ENCODE measurements around the gene TBC1D5. TPM values are rescaled to one million over a fixed set of nuclear protein-coding genes. Genes with fewer than 3 reads are reported as not detected.

Gene TBC1D5
- total and polyA plus RNA-seq, 5 donors from 2014 or later, result 27.6 to 61.6 (median 36.4) TPM

DNA sequence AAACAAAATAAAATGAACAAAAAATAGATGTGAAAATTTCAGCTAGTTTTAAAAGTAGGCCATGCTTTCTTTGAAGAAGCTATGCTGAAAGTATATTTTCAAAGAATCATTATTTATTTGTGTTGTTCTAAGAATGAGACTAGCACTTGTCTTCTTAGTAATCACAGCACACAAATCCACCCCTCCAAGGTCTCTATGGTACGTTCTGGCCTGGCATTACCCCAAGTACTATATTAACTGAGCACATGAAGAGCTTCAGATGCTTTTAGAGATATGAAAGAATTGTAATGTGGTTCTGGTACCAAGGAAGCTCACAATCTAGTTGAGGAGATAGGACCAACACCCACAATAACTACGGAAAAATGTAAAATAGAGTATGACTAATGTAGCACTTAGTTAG, 441.2 kb downstream of the TBC1D5 start:
- Mint-ChIP-seq H3K27me3 (no peaks in the 10 kb centered on the region), H3K9me3 (no peaks in the 10 kb centered on the region), H3K4me3 (no peak overlapping the region), H3K4me1 (peaks cover 5 to 14% (median 10%) of the 10 kb centered on the region in 4 donors), H3K36me3 (peaks cover 12% of the 10 kb centered on the region), H3K27ac (no peak overlapping the region)
- no peaks in the 10 kb centered on the region for H3K9me3 ChIP-seq (ENCODE audit: control insufficient read depth in 2 of 2, low read length in 2 of 2)
- H3K27ac ChIP-seq (ENCODE audit: insufficient read depth, low read length, poor library complexity, severe bottlenecking), result no peak overlapping the region
- peaks cover 12% of the 10 kb centered on the region for H3K4me1 ChIP-seq (ENCODE audit: control insufficient read depth, insufficient read depth, low read length, poor library complexity, severe bottlenecking)
- ATAC-seq (ENCODE audit: low read depth in 2 of 2) (peak; percentile 70 to 74), DNase-seq (peak in 1 of 3 donors; percentile 84)
- H3K27me3 ChIP-seq (ENCODE audit: control insufficient read depth, insufficient read depth, low read length), result no peaks in the 10 kb centered on the region
- H3K36me3 ChIP-seq (ENCODE audit: control insufficient read depth, insufficient read depth, low read length), result no peaks in the 10 kb centered on the region
- peak overlapping the region; percentile 26 for H3K4me3 ChIP-seq (ENCODE audit: low read depth, low read length)

DNA sequence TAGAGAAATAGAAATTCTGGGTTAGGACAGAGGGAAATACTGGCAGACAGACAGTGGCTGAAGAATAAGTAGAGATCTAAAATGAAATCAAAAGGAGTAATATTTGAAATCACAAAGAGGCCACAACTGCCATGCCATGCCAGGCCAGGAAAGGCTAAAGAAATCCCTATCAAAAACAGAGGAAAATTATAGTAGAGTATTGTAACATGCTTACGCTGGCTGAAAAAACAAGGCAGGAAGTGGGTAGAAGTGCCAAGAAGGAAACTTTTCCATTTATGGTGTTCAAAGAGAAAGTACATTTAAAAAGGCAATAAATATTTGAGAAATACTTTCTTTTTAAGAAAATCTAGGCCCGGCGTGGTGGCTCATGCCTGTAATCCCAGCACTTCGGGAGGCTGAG, 442.0 kb downstream of the TBC1D5 start:
- Histone ChIP-seq H3K27ac (ENCODE audit: insufficient read depth, low read length, poor library complexity, severe bottlenecking) (no peak overlapping the region), H3K4me3 (ENCODE audit: low read depth, low read length) (peak overlapping the region; percentile 62), H3K4me1 (ENCODE audit: control insufficient read depth, insufficient read depth, low read length, poor library complexity, severe bottlenecking) (peaks cover 12% of the 10 kb centered on the region), H3K27me3 (ENCODE audit: control insufficient read depth, insufficient read depth, low read length) (no peaks in the 10 kb centered on the region), H3K36me3 (ENCODE audit: control insufficient read depth, insufficient read depth, low read length) (no peaks in the 10 kb centered on the region), H3K9me3 (ENCODE audit: control insufficient read depth in 2 of 2, low read length in 2 of 2) (no peaks in the 10 kb centered on the region)
- Mint-ChIP-seq H3K4me1 (peaks cover 8 to 17% (median 10%) of the 10 kb centered on the region in 4 donors), H3K27me3 (no peaks in the 10 kb centered on the region), H3K9me3 (no peaks in the 10 kb centered on the region), H3K4me3 (peak overlapping the region; percentile 32 to 72 (median 64)), H3K36me3 (peaks cover 12% of the 10 kb centered on the region), H3K27ac (peak overlapping the region; percentile 37 to 80 (median 79))
- peak in 1 of 3 donors; percentile 56 for DNase-seq
- peak in 1 of 2 donors; percentile 48 for ATAC-seq (ENCODE audit: low read depth in 2 of 2)

DNA sequence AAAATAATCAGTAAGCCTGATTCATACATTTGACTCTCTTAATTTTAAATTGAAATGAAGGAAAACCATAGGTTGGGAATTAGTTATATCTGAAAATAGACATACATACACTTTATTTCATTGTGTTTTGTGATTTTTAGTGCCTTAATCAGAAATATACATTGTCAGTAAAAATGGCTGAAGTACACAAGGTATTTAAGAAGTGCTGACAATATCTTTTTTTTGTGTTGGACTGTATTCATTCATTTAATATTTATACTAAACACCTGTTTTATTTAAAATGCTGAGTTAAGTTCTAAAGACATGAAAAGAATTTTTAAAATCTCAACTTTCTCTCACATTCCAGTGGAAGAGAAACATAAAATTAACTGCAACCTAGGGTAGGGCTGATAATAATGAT, 444.4 kb downstream of the TBC1D5 start:
- no peak for DNase-seq
- no peaks in the 10 kb centered on the region for H3K9me3 ChIP-seq (ENCODE audit: control insufficient read depth in 2 of 2, low read length in 2 of 2)
- Mint-ChIP-seq H3K4me1 (peaks cover 8 to 17% (median 15%) of the 10 kb centered on the region in 4 donors), H3K4me3 (no peak overlapping the region), H3K9me3 (no peaks in the 10 kb centered on the region), H3K27ac (peak overlapping the region in 2 of 3 donors; percentile 7 to 12), H3K27me3 (no peaks in the 10 kb centered on the region), H3K36me3 (peaks cover 8% of the 10 kb centered on the region)
- no peaks in the 10 kb centered on the region for H3K36me3 ChIP-seq (ENCODE audit: control insufficient read depth, insufficient read depth, low read length)
- no peaks in the 10 kb centered on the region for H3K27me3 ChIP-seq (ENCODE audit: control insufficient read depth, insufficient read depth, low read length)
- H3K4me3 ChIP-seq (ENCODE audit: low read depth, low read length), result no peak overlapping the region
- H3K4me1 ChIP-seq (ENCODE audit: control insufficient read depth, insufficient read depth, low read length, poor library complexity, severe bottlenecking), result peaks cover 12% of the 10 kb centered on the region
- H3K27ac ChIP-seq (ENCODE audit: insufficient read depth, low read length, poor library complexity, severe bottlenecking), result no peak overlapping the region
- no peak for ATAC-seq (ENCODE audit: low read depth in 2 of 2)

DNA sequence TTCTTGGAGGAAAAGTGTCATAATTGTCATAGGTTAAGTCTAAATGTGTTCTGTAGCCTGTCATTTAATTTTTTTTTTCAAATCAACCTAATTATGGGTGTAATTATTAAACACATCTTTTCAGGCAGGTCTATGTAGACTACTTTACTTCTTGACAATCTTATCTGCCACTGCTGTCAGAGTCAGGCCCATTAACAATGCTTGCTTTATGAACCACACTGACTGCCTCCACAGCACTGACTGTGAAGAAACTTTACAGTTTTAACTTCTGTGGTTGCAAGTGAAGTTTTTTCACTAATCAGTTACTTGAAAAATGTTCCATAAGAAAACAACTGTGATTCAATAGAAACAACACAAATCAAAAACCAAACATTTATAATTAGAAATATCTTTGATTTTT, 449.9 kb downstream of the TBC1D5 start:
- H3K27ac ChIP-seq (ENCODE audit: insufficient read depth, low read length, poor library complexity, severe bottlenecking), result no peak overlapping the region
- Mint-ChIP-seq H3K9me3 (no peaks in the 10 kb centered on the region), H3K36me3 (peaks cover 20% of the 10 kb centered on the region), H3K4me3 (no peak overlapping the region), H3K4me1 (peaks cover 0 to 15% (median 7%) of the 10 kb centered on the region in 4 donors), H3K27me3 (no peaks in the 10 kb centered on the region), H3K27ac (no peak overlapping the region)
- peaks cover 4% of the 10 kb centered on the region for H3K36me3 ChIP-seq (ENCODE audit: control insufficient read depth, insufficient read depth, low read length)
- ATAC-seq (ENCODE audit: low read depth in 2 of 2) (no peak), DNase-seq (no peak)
- H3K4me3 ChIP-seq (ENCODE audit: low read depth, low read length), result no peak overlapping the region
- no peaks in the 10 kb centered on the region for H3K9me3 ChIP-seq (ENCODE audit: control insufficient read depth in 2 of 2, low read length in 2 of 2)
- no peaks in the 10 kb centered on the region for H3K4me1 ChIP-seq (ENCODE audit: control insufficient read depth, insufficient read depth, low read length, poor library complexity, severe bottlenecking)
- no peaks in the 10 kb centered on the region for H3K27me3 ChIP-seq (ENCODE audit: control insufficient read depth, insufficient read depth, low read length)

DNA sequence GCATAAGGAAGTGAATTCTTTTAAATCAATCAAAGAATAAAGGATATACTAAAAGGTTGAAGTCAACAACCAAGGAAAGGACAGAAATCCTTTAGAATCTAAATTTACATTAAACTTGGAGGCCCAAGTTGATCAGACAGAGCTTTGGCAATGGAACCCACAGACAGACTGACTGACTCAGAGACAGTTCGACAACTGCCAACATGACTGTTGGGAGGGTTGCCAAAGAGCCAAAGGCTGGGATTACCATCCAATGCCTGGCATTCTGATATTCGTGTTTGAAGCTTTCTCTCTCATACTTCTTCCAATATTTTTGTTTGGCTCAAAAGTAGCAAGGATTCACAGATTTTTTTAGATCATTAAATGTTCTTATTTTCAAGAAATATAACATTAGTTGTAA, 451.5 kb downstream of the TBC1D5 start:
- ATAC-seq (ENCODE audit: low read depth in 2 of 2) (no peak), DNase-seq (no peak)
- Histone ChIP-seq H3K27ac (ENCODE audit: insufficient read depth, low read length, poor library complexity, severe bottlenecking) (no peak overlapping the region), H3K4me3 (ENCODE audit: low read depth, low read length) (no peak overlapping the region), H3K27me3 (ENCODE audit: control insufficient read depth, insufficient read depth, low read length) (no peaks in the 10 kb centered on the region), H3K9me3 (ENCODE audit: control insufficient read depth in 2 of 2, low read length in 2 of 2) (no peaks in the 10 kb centered on the region), H3K36me3 (ENCODE audit: control insufficient read depth, insufficient read depth, low read length) (peaks cover 4% of the 10 kb centered on the region), H3K4me1 (ENCODE audit: control insufficient read depth, insufficient read depth, low read length, poor library complexity, severe bottlenecking) (no peaks in the 10 kb centered on the region)
- H3K9me3 Mint-ChIP-seq, result no peaks in the 10 kb centered on the region
- no peak overlapping the region for H3K27ac Mint-ChIP-seq
- peaks cover 0 to 15% (median 6%) of the 10 kb centered on the region in 4 donors for H3K4me1 Mint-ChIP-seq
- peaks cover 17% of the 10 kb centered on the region for H3K36me3 Mint-ChIP-seq
- no peak overlapping the region for H3K4me3 Mint-ChIP-seq
- H3K27me3 Mint-ChIP-seq, result no peaks in the 10 kb centered on the region

DNA sequence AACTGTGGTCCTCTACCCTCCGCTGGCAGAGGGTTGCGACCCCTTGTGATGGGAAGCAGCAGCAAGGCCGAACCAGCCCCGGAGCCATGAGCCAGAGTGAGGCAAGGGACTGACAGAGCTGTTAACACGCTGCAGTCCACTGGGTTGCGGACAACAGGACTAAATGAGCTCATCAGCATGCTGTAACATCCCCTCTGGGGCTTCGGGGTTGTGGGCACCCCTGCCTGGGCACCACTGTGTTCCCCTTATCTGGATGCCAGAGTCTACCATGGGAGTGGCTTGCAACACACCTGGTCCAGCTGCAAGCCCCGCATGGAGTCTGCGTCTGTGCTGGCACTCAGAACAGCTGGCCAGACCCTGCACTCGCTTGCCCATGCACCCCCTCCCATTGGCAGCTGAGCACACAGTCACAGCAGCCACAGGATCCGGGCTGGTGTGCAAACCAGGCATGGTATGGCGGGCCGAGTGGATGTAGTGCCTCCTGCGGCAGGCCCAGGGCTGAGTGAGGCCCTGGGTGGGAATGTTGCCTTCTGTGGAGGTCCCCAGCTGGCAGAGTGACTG, 453.5 kb downstream of the TBC1D5 start:
- H3K27me3 ChIP-seq (ENCODE audit: control insufficient read depth, insufficient read depth, low read length), result no peaks in the 10 kb centered on the region
- no peak overlapping the region for H3K27ac Mint-ChIP-seq
- H3K4me3 ChIP-seq (ENCODE audit: low read depth, low read length), result no peak overlapping the region
- peaks cover 4% of the 10 kb centered on the region for H3K36me3 ChIP-seq (ENCODE audit: control insufficient read depth, insufficient read depth, low read length)
- no peaks in the 10 kb centered on the region for H3K4me1 ChIP-seq (ENCODE audit: control insufficient read depth, insufficient read depth, low read length, poor library complexity, severe bottlenecking)
- ATAC-seq (ENCODE audit: low read depth in 2 of 2) (no peak), DNase-seq (no peak)
- no peak overlapping the region for H3K4me3 Mint-ChIP-seq
- H3K4me1 Mint-ChIP-seq, result peaks cover 0 to 10% (median 0%) of the 10 kb centered on the region in 4 donors
- H3K9me3 ChIP-seq (ENCODE audit: control insufficient read depth in 2 of 2, low read length in 2 of 2), result no peaks in the 10 kb centered on the region
- H3K9me3 Mint-ChIP-seq, result no peaks in the 10 kb centered on the region
- H3K36me3 Mint-ChIP-seq, result peaks cover 17% of the 10 kb centered on the region
- no peak overlapping the region for H3K27ac ChIP-seq (ENCODE audit: insufficient read depth, low read length, poor library complexity, severe bottlenecking)
- H3K27me3 Mint-ChIP-seq, result no peaks in the 10 kb centered on the region

DNA sequence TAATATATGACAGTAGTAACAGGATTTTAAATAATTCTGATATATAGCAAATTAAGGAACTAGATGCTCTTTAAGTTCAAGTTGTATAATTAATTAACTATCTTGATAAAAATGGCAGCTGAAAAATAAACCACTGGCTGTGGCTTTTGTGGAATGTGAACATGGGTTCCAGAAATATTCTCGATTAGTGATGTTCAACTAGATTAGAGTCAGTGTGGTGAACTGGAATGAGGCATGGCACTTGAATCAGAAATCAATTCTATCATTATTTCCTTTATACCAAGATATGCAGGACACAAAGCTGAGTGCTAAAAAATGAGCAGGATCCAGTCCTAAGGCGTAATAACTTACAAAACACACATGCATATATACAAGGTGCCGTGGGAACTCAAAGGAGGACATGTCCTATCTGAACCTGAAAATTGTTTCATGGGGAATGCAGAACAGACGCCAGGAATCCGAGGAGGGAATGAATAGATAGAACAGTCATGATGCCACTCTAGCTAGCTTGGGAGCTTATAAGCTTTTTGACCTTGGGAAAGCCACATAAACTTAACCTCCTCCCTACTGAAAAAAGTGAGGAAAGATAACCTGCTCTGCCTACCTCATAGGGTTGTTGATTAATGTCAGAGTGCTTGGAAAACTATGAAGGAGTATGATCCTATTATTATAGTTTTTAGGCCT, 455.3 kb downstream of the TBC1D5 start:
- Mint-ChIP-seq H3K4me1 (peaks cover 0 to 5% (median 0%) of the 10 kb centered on the region in 4 donors), H3K36me3 (peaks cover 17% of the 10 kb centered on the region), H3K4me3 (no peak overlapping the region), H3K27ac (no peak overlapping the region), H3K27me3 (no peaks in the 10 kb centered on the region), H3K9me3 (no peaks in the 10 kb centered on the region)
- no peak overlapping the region for H3K27ac ChIP-seq (ENCODE audit: insufficient read depth, low read length, poor library complexity, severe bottlenecking)
- no peaks in the 10 kb centered on the region for H3K4me1 ChIP-seq (ENCODE audit: control insufficient read depth, insufficient read depth, low read length, poor library complexity, severe bottlenecking)
- DNase-seq, result no peak
- ATAC-seq (ENCODE audit: low read depth in 2 of 2), result no peak
- no peaks in the 10 kb centered on the region for H3K9me3 ChIP-seq (ENCODE audit: control insufficient read depth in 2 of 2, low read length in 2 of 2)
- no peaks in the 10 kb centered on the region for H3K27me3 ChIP-seq (ENCODE audit: control insufficient read depth, insufficient read depth, low read length)
- no peak overlapping the region for H3K4me3 ChIP-seq (ENCODE audit: low read depth, low read length)
- H3K36me3 ChIP-seq (ENCODE audit: control insufficient read depth, insufficient read depth, low read length), result peaks cover 4% of the 10 kb centered on the region

DNA sequence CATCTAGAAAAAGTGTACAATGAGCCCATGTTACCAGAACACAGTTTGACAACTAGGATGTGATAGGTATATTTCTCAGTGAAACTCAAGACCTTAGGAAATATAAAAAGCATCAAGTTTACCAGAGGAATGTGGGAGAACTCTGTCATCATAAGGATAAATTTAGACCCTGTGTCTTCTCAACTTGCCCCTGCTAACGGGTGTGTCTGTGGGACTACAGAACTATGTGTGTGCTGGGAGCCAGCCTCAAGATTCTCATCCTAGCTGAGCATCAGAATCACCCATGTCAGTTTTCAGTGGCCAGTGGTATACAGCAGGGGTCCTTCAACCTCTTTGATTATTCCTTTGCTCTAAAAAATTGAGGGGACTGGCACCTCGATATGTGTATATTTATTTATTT, 464.4 kb downstream of the TBC1D5 start:
- no peaks in the 10 kb centered on the region for H3K9me3 ChIP-seq (ENCODE audit: control insufficient read depth in 2 of 2, low read length in 2 of 2)
- Mint-ChIP-seq H3K4me3 (no peak overlapping the region), H3K36me3 (peaks cover 23% of the 10 kb centered on the region), H3K9me3 (peaks cover 0 to 2% (median 0%) of the 10 kb centered on the region in 7 donors), H3K27ac (no peak overlapping the region), H3K27me3 (no peaks in the 10 kb centered on the region), H3K4me1 (peaks cover 0 to 3% (median 0%) of the 10 kb centered on the region in 4 donors)
- ATAC-seq (ENCODE audit: low read depth in 2 of 2) (no peak), DNase-seq (no peak)
- no peak overlapping the region for H3K27ac ChIP-seq (ENCODE audit: insufficient read depth, low read length, poor library complexity, severe bottlenecking)
- no peak overlapping the region for H3K4me3 ChIP-seq (ENCODE audit: low read depth, low read length)
- no peaks in the 10 kb centered on the region for H3K4me1 ChIP-seq (ENCODE audit: control insufficient read depth, insufficient read depth, low read length, poor library complexity, severe bottlenecking)
- no peaks in the 10 kb centered on the region for H3K36me3 ChIP-seq (ENCODE audit: control insufficient read depth, insufficient read depth, low read length)
- no peaks in the 10 kb centered on the region for H3K27me3 ChIP-seq (ENCODE audit: control insufficient read depth, insufficient read depth, low read length)

Measured in CD4-positive, CD25-positive, alpha-beta regulatory T cell (primary cell).